Epithelial cell of proximal tubule (primary cell): ENCODE measurements around the gene IRAK1. TPM values are rescaled to one million over a fixed set of nuclear protein-coding genes. Genes with fewer than 3 reads are reported as not detected.

ENCODE experiments used
- DNase-seq: peaks from one replicate; pipeline ENCODE4 v3.0.0-alpha.2; 2011; ENCODE audit warnings: low read depth
- H3K4me3 ChIP-seq: 2 replicates; pipeline ENCODE4 v1.5.1; 2011; ENCODE audit warnings: low read depth, mild to moderate bottlenecking, low read length
- CTCF ChIP-seq: conservative IDR thresholded peaks from 2 replicates; pipeline ENCODE4 v1.5.1; 2012; ENCODE audit warnings: low read depth, mild to moderate bottlenecking, low read length
- total RNA-seq: library from RNA; depleted of rRNA; stranded (reverse); fragments of >200 nt; gene quantifications from 2 replicates; pipeline ENCODE4 v1.2.3, GENCODE V29; 2015

IRAK1 gene
- total RNA-seq, 1 donor from 2014 or later = 131 TPM

DNA sequence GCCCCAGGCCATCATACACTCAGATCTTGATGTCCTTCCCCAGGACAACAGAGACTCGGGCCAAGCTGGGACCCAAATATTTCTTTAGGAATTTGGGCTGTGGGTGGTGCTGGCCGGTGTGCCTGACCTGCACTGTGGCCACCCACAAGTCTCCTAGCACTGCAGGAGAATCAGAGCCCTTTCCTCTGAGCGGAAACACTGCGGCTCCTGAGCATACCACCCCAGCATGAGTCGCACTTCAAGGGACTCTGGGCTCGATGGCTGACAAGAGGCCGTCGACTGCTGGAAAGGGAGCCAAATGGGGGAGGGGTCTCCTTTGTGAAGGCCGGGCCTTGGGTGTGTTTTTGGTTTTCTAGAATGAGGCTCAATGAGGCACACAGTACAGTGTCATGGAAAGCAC is 13.0 kb upstream of the IRAK1 start:
- no peak for DNase-seq
- no peak overlapping the region for H3K4me3 ChIP-seq
- no peak for TF ChIP-seq CTCF

- H3K4me3 ChIP-seq = no peak overlapping the region
- no peak for DNase-seq
- no peak for TF ChIP-seq CTCF
These were observed 12.5 kb upstream of the IRAK1 start for GRCh38 chrX:154032160-154032559.

GRCh38 chrX:154030715-154031305 is 11.1 kb upstream of the IRAK1 start:
- H3K4me3 ChIP-seq = no peak overlapping the region
- TF ChIP-seq CTCF = no peak
- DNase-seq = no peak

- H3K4me3 ChIP-seq = no peak overlapping the region
- no peak for DNase-seq
- no peak for TF ChIP-seq CTCF
These were observed 10.6 kb upstream of the IRAK1 start for GRCh38 chrX:154030266-154030665.

DNA sequence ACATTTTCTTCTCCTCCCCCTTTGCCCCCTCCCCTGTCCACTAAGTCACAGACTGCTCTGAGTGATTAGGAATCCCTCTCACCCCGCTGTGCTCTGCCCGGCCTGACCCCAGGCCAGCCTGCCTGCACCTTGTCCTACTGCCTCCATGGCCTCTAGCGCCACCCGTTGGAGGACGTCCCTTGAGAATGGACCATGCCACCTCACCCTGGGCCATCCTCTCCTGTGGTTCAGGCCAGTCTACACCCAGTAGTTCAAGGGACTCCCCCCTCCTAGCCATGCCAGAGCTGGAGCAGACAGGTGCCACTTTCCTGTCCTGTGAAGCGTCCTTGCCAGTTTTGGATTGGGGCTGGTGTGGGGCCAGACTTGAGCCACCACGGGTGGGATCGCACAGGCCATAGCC is 9.7 kb upstream of the IRAK1 start:
- DNase-seq = no peak
- no peak overlapping the region for H3K4me3 ChIP-seq
- TF ChIP-seq CTCF = no peak

GRCh38 chrX:154028502-154029184 is 8.9 kb upstream of the IRAK1 start:
- no peak overlapping the region for H3K4me3 ChIP-seq
- DNase-seq = no peak
- no peak for TF ChIP-seq CTCF

DNA sequence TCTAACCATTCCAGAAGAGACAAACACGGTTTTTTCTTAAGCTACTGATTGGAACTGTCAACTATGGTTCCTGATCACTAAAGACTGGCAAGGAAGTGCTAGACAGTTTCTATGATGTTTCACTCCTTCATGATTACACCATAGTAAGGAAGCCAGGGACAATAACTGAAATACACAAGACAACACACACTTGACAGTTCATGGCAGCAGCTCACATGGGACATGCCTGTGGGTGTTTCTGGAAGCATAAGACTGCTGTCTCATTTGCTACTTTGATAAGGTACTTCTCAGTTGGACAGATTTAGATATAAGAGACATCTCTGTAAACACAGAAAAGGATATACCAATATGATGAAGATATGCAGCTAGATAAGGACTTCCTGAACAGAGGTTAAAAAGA is 8.3 kb upstream of the IRAK1 start:
- no peak for DNase-seq
- no peak overlapping the region for H3K4me3 ChIP-seq
- TF ChIP-seq CTCF = no peak
